Hepatocyte (in vitro differentiated cells): ENCODE measurements around the gene MTHFD1L.
"Not testable (repeated sequence)": the region's sequence is repeated elsewhere in the genome, so short reads cannot be mapped to it uniquely, and the experiment has no call there.

Experiments used
- EZH2phosphoT487 ChIP-seq: fragments of 200-600 bp; sonication (generic); IDR thresholded peaks from one replicate; pipeline ENCODE4 v1.6.1; 2018; ENCODE audit warnings: antibody characterized with exemption, mild to moderate bottlenecking, low read depth, moderate library complexity; ENCODE audit not compliant: unreplicated experiment, severe bottlenecking
- TF ChIP-seq, protein P1 (sequence below): fragments of 200-600 bp; sonication (generic); IDR thresholded peaks from 2 replicates; pipeline ENCODE4 v1.5.1; 2016; ENCODE audit warnings: antibody characterized with exemption, mild to moderate bottlenecking; ENCODE audit not compliant: poor library complexity

DNA sequence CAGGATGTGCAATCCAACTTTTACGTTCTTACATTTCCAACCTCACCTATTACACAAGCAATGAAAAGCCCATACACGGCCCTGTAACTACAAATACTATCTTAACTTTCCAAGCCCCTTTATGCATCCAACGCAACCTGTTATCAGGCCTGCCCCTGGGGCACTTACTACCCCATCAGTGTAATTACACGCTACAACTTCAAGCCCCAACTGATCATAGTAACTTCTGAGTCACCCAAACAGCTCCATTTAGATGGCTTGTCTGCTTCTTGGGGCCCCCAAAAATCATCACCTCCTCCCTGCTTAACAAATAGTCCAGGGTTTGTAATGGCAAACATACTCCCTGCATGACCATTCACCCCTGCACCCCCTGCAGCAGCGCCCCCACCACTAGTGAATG, 11.1 kb upstream of the MTHFD1L start:
- TF ChIP-seq, protein P1, sequence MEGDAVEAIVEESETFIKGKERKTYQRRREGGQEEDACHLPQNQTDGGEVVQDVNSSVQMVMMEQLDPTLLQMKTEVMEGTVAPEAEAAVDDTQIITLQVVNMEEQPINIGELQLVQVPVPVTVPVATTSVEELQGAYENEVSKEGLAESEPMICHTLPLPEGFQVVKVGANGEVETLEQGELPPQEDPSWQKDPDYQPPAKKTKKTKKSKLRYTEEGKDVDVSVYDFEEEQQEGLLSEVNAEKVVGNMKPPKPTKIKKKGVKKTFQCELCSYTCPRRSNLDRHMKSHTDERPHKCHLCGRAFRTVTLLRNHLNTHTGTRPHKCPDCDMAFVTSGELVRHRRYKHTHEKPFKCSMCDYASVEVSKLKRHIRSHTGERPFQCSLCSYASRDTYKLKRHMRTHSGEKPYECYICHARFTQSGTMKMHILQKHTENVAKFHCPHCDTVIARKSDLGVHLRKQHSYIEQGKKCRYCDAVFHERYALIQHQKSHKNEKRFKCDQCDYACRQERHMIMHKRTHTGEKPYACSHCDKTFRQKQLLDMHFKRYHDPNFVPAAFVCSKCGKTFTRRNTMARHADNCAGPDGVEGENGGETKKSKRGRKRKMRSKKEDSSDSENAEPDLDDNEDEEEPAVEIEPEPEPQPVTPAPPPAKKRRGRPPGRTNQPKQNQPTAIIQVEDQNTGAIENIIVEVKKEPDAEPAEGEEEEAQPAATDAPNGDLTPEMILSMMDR: not testable (repeated sequence)
- not testable (repeated sequence) for TF ChIP-seq EZH2phosphoT487
